NCI-H748 (cell line): ENCODE measurements around the gene LRRTM2.
"Not testable (repeated sequence)": the region's sequence is repeated elsewhere in the genome, so short reads cannot be mapped to it uniquely, and the experiment has no call there.

Experiments
- DNase-seq: peaks from one replicate; lab custom pipeline; 2025; ENCODE audit not compliant: unreplicated experiment; lab: John Stamatoyannopoulos, UW

LRRTM2 gene

GRCh38 chr5:138841531-138841930 lies 33.6 kb downstream of the LRRTM2 start:
- no peak for DNase-seq

DNA sequence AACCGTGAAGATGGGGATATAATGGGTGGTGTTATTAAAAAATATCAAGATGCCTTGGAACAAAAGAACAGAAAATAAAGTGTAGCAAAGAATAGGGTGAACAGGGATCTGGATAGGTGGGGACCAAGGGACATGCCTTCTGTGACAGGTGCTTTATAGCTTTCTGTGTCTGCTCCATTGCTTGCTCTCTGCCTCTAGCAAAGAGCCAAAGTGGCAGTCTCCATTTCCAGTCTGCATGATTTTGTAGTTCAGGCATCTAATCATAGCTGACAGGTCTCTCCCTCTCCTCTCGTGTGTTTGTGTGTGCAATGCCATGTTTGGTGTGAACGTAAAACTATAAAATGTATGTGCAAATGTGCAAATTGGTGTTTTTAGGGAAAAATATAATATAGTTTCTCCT lies 35.0 kb downstream of the LRRTM2 start:
- no peak for DNase-seq

- no peak for DNase-seq
Measured at GRCh38 chr5:138837160-138837559, 38.0 kb downstream of the LRRTM2 start.

DNA sequence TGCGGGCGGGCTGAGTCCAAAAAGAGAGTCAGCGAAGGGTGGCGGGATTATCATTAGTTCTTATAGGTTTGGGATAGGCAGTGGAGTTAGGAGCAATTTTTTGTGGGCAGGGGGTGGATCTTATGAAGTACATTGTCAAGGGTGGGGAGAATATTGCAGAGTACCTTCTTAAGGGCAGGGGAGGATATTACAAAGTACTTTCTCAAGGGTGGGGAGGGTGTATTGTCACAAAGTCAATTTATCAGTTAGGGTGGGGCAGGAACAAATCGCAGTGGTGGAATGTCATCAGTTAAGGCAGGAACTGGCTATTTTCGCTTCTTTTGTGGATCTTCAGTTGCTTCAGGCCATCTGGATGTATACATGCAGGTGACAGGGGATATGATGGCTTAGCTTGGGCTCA lies 40.3 kb downstream of the LRRTM2 start:
- DNase-seq, result not testable (repeated sequence)

DNA sequence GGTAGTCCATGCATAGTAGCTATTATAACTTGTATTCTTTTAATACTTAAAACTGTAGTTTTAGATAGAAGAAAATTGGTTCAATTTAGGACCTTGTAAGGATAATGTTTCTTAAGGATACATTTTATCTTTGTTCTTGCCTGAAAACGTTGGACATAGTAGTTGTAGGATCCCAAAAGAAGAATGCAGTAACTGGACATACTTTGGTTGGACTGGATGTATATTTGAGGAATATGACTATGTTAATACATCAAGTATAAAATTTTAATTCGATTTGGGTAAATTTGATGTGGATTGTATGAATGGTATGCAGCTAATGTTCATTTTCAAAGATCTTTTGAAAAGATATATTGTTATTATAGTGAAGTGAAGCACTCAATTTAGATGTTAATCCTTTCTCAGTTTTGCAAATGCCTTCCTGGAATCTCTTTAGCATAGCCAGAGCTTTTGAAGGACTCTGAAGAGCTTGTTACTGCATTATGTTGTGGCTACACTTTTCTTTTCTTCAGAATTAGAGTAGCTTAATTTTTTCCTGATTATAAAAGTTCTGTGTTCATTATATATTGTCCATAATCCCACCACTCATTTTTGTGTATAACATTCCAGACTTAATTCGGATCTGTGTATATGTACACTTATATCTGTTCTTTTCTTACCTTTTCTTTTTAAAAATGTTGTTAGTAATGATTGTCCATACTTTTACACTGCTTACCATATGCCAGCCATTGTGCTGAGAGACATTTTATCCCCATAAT lies 41.2 kb downstream of the LRRTM2 start:
- no peak for DNase-seq

DNA sequence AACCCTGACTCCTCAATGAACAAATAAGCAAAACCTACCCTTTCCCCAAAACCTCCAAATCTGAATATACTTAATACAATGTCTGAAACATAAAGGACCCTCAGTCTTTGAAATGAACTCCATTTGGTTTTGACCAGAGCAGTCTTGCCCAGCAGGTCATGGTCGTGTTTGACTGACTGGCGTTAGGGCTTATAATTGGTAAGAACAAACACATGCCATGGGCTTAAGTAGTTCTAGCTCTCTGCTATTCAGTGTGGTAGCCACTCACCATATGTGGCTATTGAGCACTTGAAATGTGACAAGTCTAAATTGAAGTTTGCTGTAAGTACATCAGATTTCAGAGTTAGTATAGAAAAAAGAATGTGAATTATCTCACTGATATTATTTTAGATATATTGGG lies 42.1 kb downstream of the LRRTM2 start:
- no peak for DNase-seq

- no peak for DNase-seq
Measured at GRCh38 chr5:138832218-138832617, 42.9 kb downstream of the LRRTM2 start.

GRCh38 chr5:138831703-138832102 lies 43.4 kb downstream of the LRRTM2 start:
- no peak for DNase-seq

DNA sequence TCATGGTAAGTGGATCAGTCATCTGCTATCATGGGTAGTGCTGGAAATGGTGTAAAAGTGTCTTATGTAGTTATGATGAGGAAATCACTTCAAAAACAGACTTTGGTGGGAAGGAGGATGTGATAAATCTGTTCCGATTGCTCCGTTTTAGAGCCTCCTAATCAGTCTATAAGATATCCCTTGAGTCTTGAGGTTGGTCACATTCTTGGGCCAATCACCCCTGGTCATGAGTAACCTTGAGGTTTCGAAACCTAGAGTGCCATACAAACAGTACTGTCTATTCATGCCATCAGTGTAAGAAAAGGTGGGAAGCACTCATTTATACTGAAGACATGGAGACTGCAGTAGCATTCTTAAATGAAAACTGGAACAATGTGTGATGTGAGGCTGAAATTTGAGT lies 45.8 kb downstream of the LRRTM2 start:
- DNase-seq, result no peak

- no peak for DNase-seq
Measured at GRCh38 chr5:138828556-138828955, 46.6 kb downstream of the LRRTM2 start.

- peak; percentile 18 for DNase-seq
Measured at GRCh38 chr5:138824924-138825863, 49.9 kb downstream of the LRRTM2 start.

DNA sequence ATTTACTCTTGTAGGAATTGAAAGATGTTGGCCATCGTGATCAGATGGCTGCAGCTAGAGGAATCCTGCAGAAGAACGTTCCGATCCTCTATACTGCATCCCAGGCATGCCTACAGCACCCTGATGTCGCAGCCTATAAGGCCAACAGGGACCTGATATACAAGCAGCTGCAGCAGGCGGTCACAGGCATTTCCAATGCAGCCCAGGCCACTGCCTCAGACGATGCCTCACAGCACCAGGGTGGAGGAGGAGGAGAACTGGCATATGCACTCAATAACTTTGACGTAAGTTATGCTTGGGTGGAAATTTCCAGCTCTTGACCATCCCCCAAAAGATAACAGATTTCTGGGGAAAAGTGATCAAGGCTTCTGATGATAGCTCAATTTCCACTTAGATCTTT lies 50.6 kb downstream of the LRRTM2 start:
- DNase-seq, result no peak

DNA sequence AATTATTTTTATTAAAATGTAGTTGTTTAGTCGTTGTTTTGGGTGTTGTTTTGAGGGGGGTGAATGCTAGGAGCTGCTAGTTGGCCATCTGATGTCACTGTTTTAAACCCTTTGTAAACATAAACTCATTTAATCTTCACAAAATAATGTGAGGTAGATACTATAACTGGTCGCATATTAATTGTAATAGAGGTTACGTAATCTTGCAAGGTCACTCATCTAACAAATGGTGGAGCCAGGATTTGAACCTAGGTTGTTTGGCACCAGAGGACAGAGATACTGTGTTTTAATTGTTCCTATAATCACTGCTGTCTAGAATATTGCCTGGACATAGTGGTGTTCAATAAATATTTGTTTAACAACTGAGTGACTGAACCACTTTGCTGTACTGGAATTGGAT lies 54.4 kb downstream of the LRRTM2 start:
- DNase-seq, result no peak

DNA sequence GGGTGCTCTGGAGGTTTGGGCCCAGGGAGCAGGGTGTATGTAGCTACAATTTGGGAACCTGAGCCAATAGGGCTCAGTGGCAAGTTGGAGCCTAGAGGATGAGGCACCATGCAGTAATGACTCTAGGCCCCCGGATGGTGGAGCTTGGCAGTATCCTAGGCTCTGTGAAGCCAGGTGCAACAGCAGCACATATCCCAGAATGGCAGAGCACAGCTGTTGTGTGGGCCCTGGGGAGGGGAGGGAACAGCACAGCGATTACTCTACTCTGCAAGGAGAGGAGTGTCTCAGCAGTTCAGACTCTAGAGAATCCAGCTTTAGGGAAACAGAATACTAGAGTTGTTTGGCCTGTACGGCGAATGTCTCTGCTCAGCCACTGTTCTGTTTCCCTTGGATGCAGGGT lies 56.1 kb downstream of the LRRTM2 start:
- DNase-seq, result no peak
